DND-41 (cell line): ENCODE measurements around the gene EIF4G3.

Experiments used
- ATAC-seq: fragments of 200-7000 bp; cut with Tn5 transposase; 3 replicates; pipeline ENCODE4 v1.9.1; 2021; ENCODE audit warnings: low read depth; ENCODE audit not compliant: insufficient read depth
- DNase-seq: peaks from one replicate; pipeline ENCODE4 v3.0.0-alpha.2; 2020
- H2AFZ ChIP-seq: 2 replicates; pipeline ENCODE4 v1.6.0; 2012; ENCODE audit warnings: low read depth, low read length
- H3K27ac ChIP-seq: 2 replicates; pipeline ENCODE4 v1.5.1; 2012; ENCODE audit warnings: low read length, inconsistent platforms
- H3K27me3 ChIP-seq: fragments of 200-600 bp; sonication (generic); 2 replicates; pipeline ENCODE4 v1.6.0; 2012; ENCODE audit warnings: low read length, mild to moderate bottlenecking, inconsistent platforms; ENCODE audit not compliant: insufficient read depth, poor library complexity
- H3K36me3 ChIP-seq: 2 replicates; pipeline ENCODE4 v1.5.1; 2012; ENCODE audit warnings: low read length, inconsistent platforms; ENCODE audit not compliant: insufficient read depth
- H3K4me1 ChIP-seq: 2 replicates; pipeline ENCODE4 v1.5.1; 2012; ENCODE audit warnings: mild to moderate bottlenecking, low read length; ENCODE audit not compliant: insufficient read depth
- H3K4me2 ChIP-seq: 2 replicates; pipeline ENCODE4 v1.6.0; 2012; ENCODE audit warnings: mild to moderate bottlenecking, moderate library complexity, low read length, inconsistent platforms; ENCODE audit not compliant: insufficient read depth
- H3K4me3 ChIP-seq, 2 experiments: fragments of 200-600 bp in 1 of 2; shearing (Covaris generic) in 1 of 2; 2 replicates each; pipeline ENCODE4 v1.5.1; 2012 to 2016; ENCODE audit warnings: inconsistent platforms in 2 of 2, low read length in 2 of 2, mild to moderate bottlenecking in 2 of 2, low read depth in 1 of 2, moderate library complexity in 1 of 2
- H3K79me2 ChIP-seq: 2 replicates; pipeline ENCODE4 v1.6.0; 2012; ENCODE audit warnings: low read length, inconsistent platforms; ENCODE audit not compliant: insufficient read depth
- H3K9ac ChIP-seq: 2 replicates; pipeline ENCODE4 v1.6.0; 2012; ENCODE audit warnings: low read depth, mild to moderate bottlenecking, inconsistent platforms, low read length, moderate library complexity
- H3K9me3 ChIP-seq: 2 replicates; pipeline ENCODE4 v1.5.1; 2012; ENCODE audit warnings: low read length, moderate library complexity, mild to moderate bottlenecking, inconsistent platforms; ENCODE audit not compliant: insufficient read depth, severe bottlenecking
- H4K20me1 ChIP-seq: 2 replicates; pipeline ENCODE4 v1.6.0; 2012; ENCODE audit warnings: low read length; ENCODE audit not compliant: insufficient read depth
- EZH2 ChIP-seq: IDR thresholded peaks from 3 replicates; pipeline ENCODE4 v1.6.1; 2012; ENCODE audit warnings: borderline replicate concordance, low read depth, mild to moderate bottlenecking, moderate library complexity, low read length, inconsistent platforms; ENCODE audit not compliant: severe bottlenecking
- TF ChIP-seq, protein P1 (sequence below): IDR thresholded peaks from 2 replicates; pipeline ENCODE4 v1.5.1; 2012; ENCODE audit warnings: borderline replicate concordance, low read length, moderate library complexity, mild to moderate bottlenecking; ENCODE audit not compliant: poor library complexity, severe bottlenecking; ENCODE audit errors: extremely low read depth

EIF4G3 gene

DNA sequence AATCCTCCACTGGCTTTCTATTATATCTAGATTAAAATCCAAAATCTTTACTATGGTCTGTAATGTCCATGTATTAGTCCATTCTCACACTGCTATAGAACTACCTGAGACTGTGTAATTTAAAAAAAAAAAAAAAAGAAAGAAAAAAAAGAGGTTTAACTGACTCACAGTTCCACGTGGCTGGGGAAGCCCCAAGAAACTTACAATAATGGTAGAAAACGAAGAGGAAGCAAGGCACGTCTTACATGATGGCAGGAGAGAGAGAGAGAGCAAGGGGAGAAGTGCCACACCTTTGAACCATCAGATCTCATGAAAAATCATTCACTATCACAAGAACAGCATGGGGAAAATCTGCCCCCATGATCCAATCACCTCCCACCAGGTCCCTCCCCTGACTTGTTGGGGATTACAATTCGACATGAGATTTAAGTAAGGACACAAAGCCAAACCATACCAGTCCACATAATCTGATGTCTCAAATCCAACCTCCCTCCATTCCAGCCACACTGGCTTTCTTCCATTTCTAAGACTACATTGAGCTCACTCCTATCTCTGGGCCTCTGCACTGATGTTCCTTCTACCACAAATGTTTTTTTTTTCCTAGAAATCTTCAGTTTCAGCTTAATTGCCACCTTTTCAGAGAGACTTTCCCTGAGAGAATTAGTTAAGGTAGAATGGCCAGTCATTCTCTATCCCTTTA lies 92.4 kb downstream of the EIF4G3 start:
- Histone ChIP-seq H4K20me1 (no peaks in the 10 kb centered on the region), H3K79me2 (peaks cover 19% of the 10 kb centered on the region), H3K27me3 (no peaks in the 10 kb centered on the region), H3K36me3 (peaks cover 17% of the 10 kb centered on the region; the same call in 1 of the 2 replicates), H3K9me3 (no peaks in the 10 kb centered on the region), H3K4me1 (no peaks in the 10 kb centered on the region), H2AFZ (no peak overlapping the region), H3K4me2 (no peak overlapping the region), H3K27ac (no peak overlapping the region), H3K4me3 (no peak overlapping the region), H3K9ac (no peak overlapping the region)
- DNase-seq (no peak), ATAC-seq (no peak)
- TF ChIP-seq EZH2 = no peak
- TF ChIP-seq, protein P1, sequence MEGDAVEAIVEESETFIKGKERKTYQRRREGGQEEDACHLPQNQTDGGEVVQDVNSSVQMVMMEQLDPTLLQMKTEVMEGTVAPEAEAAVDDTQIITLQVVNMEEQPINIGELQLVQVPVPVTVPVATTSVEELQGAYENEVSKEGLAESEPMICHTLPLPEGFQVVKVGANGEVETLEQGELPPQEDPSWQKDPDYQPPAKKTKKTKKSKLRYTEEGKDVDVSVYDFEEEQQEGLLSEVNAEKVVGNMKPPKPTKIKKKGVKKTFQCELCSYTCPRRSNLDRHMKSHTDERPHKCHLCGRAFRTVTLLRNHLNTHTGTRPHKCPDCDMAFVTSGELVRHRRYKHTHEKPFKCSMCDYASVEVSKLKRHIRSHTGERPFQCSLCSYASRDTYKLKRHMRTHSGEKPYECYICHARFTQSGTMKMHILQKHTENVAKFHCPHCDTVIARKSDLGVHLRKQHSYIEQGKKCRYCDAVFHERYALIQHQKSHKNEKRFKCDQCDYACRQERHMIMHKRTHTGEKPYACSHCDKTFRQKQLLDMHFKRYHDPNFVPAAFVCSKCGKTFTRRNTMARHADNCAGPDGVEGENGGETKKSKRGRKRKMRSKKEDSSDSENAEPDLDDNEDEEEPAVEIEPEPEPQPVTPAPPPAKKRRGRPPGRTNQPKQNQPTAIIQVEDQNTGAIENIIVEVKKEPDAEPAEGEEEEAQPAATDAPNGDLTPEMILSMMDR = no peak

DNA sequence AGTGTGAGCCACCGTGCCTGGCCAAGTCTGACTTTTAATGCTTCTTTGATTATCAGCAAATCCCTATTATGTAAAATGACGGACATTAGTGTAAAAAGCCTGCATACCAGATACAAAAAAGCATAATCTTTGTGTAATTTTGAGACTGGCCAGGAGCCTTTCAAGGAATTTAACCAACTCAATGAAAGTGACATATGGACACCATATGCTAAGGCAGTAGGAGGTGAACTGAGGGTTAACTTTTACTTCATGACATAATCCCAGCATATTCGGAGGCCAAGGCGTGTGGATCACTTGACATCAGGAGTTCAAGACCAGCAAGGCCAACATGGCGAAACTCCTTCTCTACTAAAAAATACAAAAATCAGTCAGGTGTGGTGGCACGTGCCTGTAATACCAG lies 94.6 kb downstream of the EIF4G3 start:
- Histone ChIP-seq H2AFZ (no peak overlapping the region), H3K4me3 (no peak overlapping the region), H3K36me3 (peaks cover 14% of the 10 kb centered on the region; the same call in 1 of the 2 replicates), H3K79me2 (peaks cover 25% of the 10 kb centered on the region), H3K4me1 (no peaks in the 10 kb centered on the region), H3K9me3 (no peaks in the 10 kb centered on the region), H4K20me1 (peaks cover 3% of the 10 kb centered on the region; the same call in 1 of the 2 replicates), H3K4me2 (no peak overlapping the region), H3K27me3 (no peaks in the 10 kb centered on the region), H3K27ac (no peak overlapping the region), H3K9ac (no peak overlapping the region)
- no peak for DNase-seq
- TF ChIP-seq, protein P1 = no peak
- TF ChIP-seq EZH2 = no peak
- no peak for ATAC-seq

DNA sequence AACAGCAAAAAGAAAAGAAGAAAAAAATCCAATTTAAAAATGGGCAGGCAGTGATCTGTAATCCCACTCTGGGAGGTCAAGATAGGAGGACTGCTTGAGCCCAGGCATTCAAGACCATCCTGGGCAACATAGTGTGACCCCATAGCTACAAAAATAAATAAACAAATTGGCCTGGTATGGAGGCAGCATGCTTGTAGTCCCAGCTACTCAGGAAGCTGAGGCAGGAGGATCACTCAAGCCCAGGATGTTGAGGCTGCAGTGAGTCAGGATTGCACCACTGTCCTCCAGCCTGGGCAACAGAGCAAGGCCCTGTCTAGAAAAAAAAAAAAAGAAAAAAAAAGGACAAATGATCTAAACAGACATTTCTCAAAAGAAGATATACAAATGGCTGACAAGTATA lies 99.6 kb downstream of the EIF4G3 start:
- Histone ChIP-seq H2AFZ (no peak overlapping the region), H3K9ac (no peak overlapping the region), H3K4me3 (no peak overlapping the region), H3K27me3 (no peaks in the 10 kb centered on the region), H3K36me3 (peaks cover 12% of the 10 kb centered on the region), H3K4me2 (no peak overlapping the region), H3K9me3 (no peaks in the 10 kb centered on the region), H3K79me2 (peaks cover 28% of the 10 kb centered on the region; the same call in 1 of the 2 replicates), H3K4me1 (no peaks in the 10 kb centered on the region), H4K20me1 (peaks cover 3% of the 10 kb centered on the region; the same call in 1 of the 2 replicates), H3K27ac (no peak overlapping the region)
- ATAC-seq (no peak), DNase-seq (no peak)
- TF ChIP-seq, protein P1 = no peak
- no peak for TF ChIP-seq EZH2
